Neural progenitor cell (in vitro differentiated cells): ENCODE data around the gene C6orf58. TPM values are rescaled to one million over a fixed set of nuclear protein-coding genes. Genes with fewer than 3 reads are reported as not detected.

Source experiments
- DNase-seq: peaks from one replicate; pipeline ENCODE4 v3.0.0-alpha.2; 2016; ENCODE audit warnings: low spot score
- H2AFZ ChIP-seq: fragments of 200-600 bp; sonication (generic); replicated peaks from 2 replicates; pipeline ENCODE4 v1.6.1; 2016; ENCODE audit warnings: antibody characterized with exemption
- H3F3A ChIP-seq: fragments of 200-600 bp; sonication (generic); 2 replicates; pipeline ENCODE4 v1.6.1; 2016; ENCODE audit warnings: antibody characterized with exemption, low read depth
- H3K27ac ChIP-seq: fragments of 200-600 bp; sonication (generic); 2 replicates; pipeline ENCODE4 v1.5.1; 2016; ENCODE audit warnings: mild to moderate bottlenecking
- H3K27me3 ChIP-seq: fragments of 200-600 bp; sonication (generic); 2 replicates; pipeline ENCODE4 v1.6.1; 2016; ENCODE audit warnings: mild to moderate bottlenecking, moderate library complexity
- H3K36me3 ChIP-seq: fragments of 200-600 bp; sonication (generic); 2 replicates; pipeline ENCODE4 v1.5.1; 2016
- H3K4me1 ChIP-seq: fragments of 200-600 bp; sonication (generic); 2 replicates; pipeline ENCODE4 v1.6.1; 2016; ENCODE audit warnings: mixed run types
- H3K4me2 ChIP-seq: fragments of 200-600 bp; sonication (generic); 2 replicates; pipeline ENCODE4 v1.6.1; 2016
- H3K4me3 ChIP-seq: fragments of 200-600 bp; sonication (generic); 2 replicates; pipeline ENCODE4 v1.5.1; 2016
- H3K79me2 ChIP-seq: fragments of 200-600 bp; sonication (generic); 2 replicates; pipeline ENCODE4 v1.6.1; 2016; ENCODE audit warnings: low read depth
- H3K9ac ChIP-seq: fragments of 200-600 bp; sonication (generic); 2 replicates; pipeline ENCODE4 v1.6.1; 2016
- H3K9me3 ChIP-seq: fragments of 200-600 bp; sonication (generic); 2 replicates; pipeline ENCODE4 v1.5.1; 2016; ENCODE audit warnings: low read depth
- H4K20me1 ChIP-seq: fragments of 200-600 bp; sonication (generic); 2 replicates; pipeline ENCODE4 v1.6.1; 2016; ENCODE audit warnings: low read depth
- H3K27ac Mint-ChIP-seq: 3 replicates; pipeline ENCODE4 v1.8.0; 2021; ENCODE audit warnings: mixed read lengths
- H3K27me3 Mint-ChIP-seq: 2 replicates; pipeline ENCODE4 v1.8.0; 2022; ENCODE audit warnings: low read depth, mild to moderate bottlenecking, inconsistent platforms, moderate library complexity, mixed read lengths; ENCODE audit not compliant: insufficient read depth
- H3K36me3 Mint-ChIP-seq: 3 replicates; pipeline ENCODE4 v1.8.0; 2021; ENCODE audit warnings: mixed read lengths
- H3K4me1 Mint-ChIP-seq: 3 replicates; pipeline ENCODE4 v1.8.0; 2021; ENCODE audit warnings: mixed read lengths
- H3K4me3 Mint-ChIP-seq: 3 replicates; pipeline ENCODE4 v1.8.0; 2021; ENCODE audit warnings: mild to moderate bottlenecking, moderate library complexity, mixed read lengths
- H3K9me3 Mint-ChIP-seq: 3 replicates; pipeline ENCODE4 v1.8.0; 2020; ENCODE audit warnings: mixed read lengths
- EZH2 ChIP-seq: fragments of 200-600 bp; sonication (generic); IDR thresholded peaks from 2 replicates; pipeline ENCODE4 v1.6.1; 2017; ENCODE audit warnings: antibody characterized with exemption, mild to moderate bottlenecking, moderate library complexity
- EZH2phosphoT487 ChIP-seq: fragments of 200-600 bp; sonication (generic); IDR thresholded peaks from 2 replicates; pipeline ENCODE4 v1.6.1; 2017; ENCODE audit warnings: antibody characterized with exemption
- total RNA-seq: library from RNA; depleted of rRNA; stranded (reverse); fragments of >200 nt; gene quantifications from 2 replicates; pipeline ENCODE4 v1.2.3, GENCODE V29; 2015; ENCODE audit warnings: low replicate concordance
- TF ChIP-seq, protein P1 (sequence below): fragments of 200-600 bp; sonication (generic); IDR thresholded peaks from 2 replicates; pipeline ENCODE4 v1.5.1; 2017; ENCODE audit warnings: antibody characterized with exemption, mild to moderate bottlenecking

Gene C6orf58
- total RNA-seq = not detected in 2 replicates

GRCh38 chr6:127576874-127577273 lies at the start of gene C6orf58:
Gene C6orf58 (plus strand): TSS chr6:127577174. CDS start chr6:127577186, 12 bp downstream.
- Histone ChIP-seq H3K4me2 (no peak within 1 kb of the TSS), H3K36me3 (no peaks in the 10 kb centered on the region), H3F3A (no peaks in the 10 kb centered on the region), H3K27ac (no peak within 1 kb of the TSS), H4K20me1 (no peaks in the 10 kb centered on the region), H3K27me3 (no peaks in the 10 kb centered on the region), H3K9ac (no peak within 1 kb of the TSS), H3K4me3 (no peak within 1 kb of the TSS), H3K9me3 (no peaks in the 10 kb centered on the region), H3K79me2 (no peaks in the 10 kb centered on the region), H2AFZ (no peak within 1 kb of the TSS), H3K4me1 (no peaks in the 10 kb centered on the region)
- H3K36me3 Mint-ChIP-seq = no peaks in the 10 kb centered on the region
- H3K9me3 Mint-ChIP-seq = no peaks in the 10 kb centered on the region
- no peak for TF ChIP-seq EZH2
- no peak for TF ChIP-seq EZH2phosphoT487
- TF ChIP-seq, protein P1, sequence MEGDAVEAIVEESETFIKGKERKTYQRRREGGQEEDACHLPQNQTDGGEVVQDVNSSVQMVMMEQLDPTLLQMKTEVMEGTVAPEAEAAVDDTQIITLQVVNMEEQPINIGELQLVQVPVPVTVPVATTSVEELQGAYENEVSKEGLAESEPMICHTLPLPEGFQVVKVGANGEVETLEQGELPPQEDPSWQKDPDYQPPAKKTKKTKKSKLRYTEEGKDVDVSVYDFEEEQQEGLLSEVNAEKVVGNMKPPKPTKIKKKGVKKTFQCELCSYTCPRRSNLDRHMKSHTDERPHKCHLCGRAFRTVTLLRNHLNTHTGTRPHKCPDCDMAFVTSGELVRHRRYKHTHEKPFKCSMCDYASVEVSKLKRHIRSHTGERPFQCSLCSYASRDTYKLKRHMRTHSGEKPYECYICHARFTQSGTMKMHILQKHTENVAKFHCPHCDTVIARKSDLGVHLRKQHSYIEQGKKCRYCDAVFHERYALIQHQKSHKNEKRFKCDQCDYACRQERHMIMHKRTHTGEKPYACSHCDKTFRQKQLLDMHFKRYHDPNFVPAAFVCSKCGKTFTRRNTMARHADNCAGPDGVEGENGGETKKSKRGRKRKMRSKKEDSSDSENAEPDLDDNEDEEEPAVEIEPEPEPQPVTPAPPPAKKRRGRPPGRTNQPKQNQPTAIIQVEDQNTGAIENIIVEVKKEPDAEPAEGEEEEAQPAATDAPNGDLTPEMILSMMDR = no peak
- H3K4me3 Mint-ChIP-seq = no peak within 1 kb of the TSS
- H3K27ac Mint-ChIP-seq = no peak within 1 kb of the TSS
- no peaks in the 10 kb centered on the region for H3K27me3 Mint-ChIP-seq
- H3K4me1 Mint-ChIP-seq = no peaks in the 10 kb centered on the region
- no peak for DNase-seq

- Histone ChIP-seq H3K79me2 (no peaks in the 10 kb centered on the region), H3K27ac (no peak overlapping the region), H3K4me1 (no peaks in the 10 kb centered on the region), H3K4me3 (no peak overlapping the region), H3K36me3 (no peaks in the 10 kb centered on the region), H3K9ac (no peak overlapping the region), H3K27me3 (no peaks in the 10 kb centered on the region), H4K20me1 (no peaks in the 10 kb centered on the region), H3K9me3 (no peaks in the 10 kb centered on the region), H3K4me2 (no peak overlapping the region), H2AFZ (no peak overlapping the region), H3F3A (no peaks in the 10 kb centered on the region)
- Mint-ChIP-seq H3K36me3 (no peaks in the 10 kb centered on the region), H3K27ac (no peak overlapping the region), H3K4me1 (no peaks in the 10 kb centered on the region), H3K9me3 (no peaks in the 10 kb centered on the region), H3K27me3 (peaks cover 2% of the 10 kb centered on the region), H3K4me3 (no peak overlapping the region)
- no peak for DNase-seq
- TF ChIP-seq, protein P1 = no peak
- no peak for TF ChIP-seq EZH2phosphoT487
- no peak for TF ChIP-seq EZH2
Measured at GRCh38 chr6:127533011-127533410, 44.0 kb upstream of the C6orf58 start.

GRCh38 chr6:127533736-127534135 lies 43.2 kb upstream of the C6orf58 start:
- H3K4me2 ChIP-seq = no peak overlapping the region
- no peak overlapping the region for H2AFZ ChIP-seq
- no peaks in the 10 kb centered on the region for H3F3A ChIP-seq
- no peak for TF ChIP-seq EZH2
- TF ChIP-seq, protein P1 = no peak
- no peak for TF ChIP-seq EZH2phosphoT487
- Mint-ChIP-seq H3K4me3 (no peak overlapping the region), H3K36me3 (no peaks in the 10 kb centered on the region), H3K27ac (no peak overlapping the region), H3K27me3 (peaks cover 2% of the 10 kb centered on the region), H3K9me3 (no peaks in the 10 kb centered on the region), H3K4me1 (no peaks in the 10 kb centered on the region)
- H3K27me3 ChIP-seq = no peaks in the 10 kb centered on the region
- no peaks in the 10 kb centered on the region for H3K9me3 ChIP-seq
- no peak overlapping the region for H3K9ac ChIP-seq
- no peak overlapping the region for H3K4me3 ChIP-seq
- H3K79me2 ChIP-seq = no peaks in the 10 kb centered on the region
- H4K20me1 ChIP-seq = no peaks in the 10 kb centered on the region
- no peak overlapping the region for H3K27ac ChIP-seq
- no peaks in the 10 kb centered on the region for H3K4me1 ChIP-seq
- DNase-seq = no peak
- no peaks in the 10 kb centered on the region for H3K36me3 ChIP-seq
